ENCODE results near the gene C6orf120.

Gene C6orf120

DNA sequence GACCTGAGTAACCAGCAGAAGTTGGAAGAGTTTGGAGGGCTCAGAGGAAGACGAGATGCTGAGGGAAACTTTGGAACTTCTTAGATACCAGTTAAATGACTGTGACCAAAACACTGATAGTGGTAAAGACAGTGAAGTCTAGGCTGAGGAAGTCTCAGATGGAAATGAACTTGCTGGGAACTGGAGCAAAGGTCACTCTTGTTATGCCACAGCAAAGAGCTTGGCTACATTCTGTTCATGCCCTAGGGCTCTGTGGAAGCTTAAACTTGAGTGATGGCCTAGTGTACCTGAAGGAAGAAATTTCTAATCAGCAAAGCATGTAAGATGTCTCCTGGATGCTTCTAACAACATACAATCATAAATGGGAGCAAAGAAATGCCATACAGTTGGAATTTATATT lies 24.8 kb upstream of the C6orf120 start:
- DNase-seq (ENCODE audit: low read depth in 2 of 2): no peak
- H3K4me3 ChIP-seq (replicated peaks in 1 of 2; ENCODE audit: low read depth in 2 of 2, low read length in 2 of 2): no peak overlapping the region
- TF ChIP-seq, protein P1, sequence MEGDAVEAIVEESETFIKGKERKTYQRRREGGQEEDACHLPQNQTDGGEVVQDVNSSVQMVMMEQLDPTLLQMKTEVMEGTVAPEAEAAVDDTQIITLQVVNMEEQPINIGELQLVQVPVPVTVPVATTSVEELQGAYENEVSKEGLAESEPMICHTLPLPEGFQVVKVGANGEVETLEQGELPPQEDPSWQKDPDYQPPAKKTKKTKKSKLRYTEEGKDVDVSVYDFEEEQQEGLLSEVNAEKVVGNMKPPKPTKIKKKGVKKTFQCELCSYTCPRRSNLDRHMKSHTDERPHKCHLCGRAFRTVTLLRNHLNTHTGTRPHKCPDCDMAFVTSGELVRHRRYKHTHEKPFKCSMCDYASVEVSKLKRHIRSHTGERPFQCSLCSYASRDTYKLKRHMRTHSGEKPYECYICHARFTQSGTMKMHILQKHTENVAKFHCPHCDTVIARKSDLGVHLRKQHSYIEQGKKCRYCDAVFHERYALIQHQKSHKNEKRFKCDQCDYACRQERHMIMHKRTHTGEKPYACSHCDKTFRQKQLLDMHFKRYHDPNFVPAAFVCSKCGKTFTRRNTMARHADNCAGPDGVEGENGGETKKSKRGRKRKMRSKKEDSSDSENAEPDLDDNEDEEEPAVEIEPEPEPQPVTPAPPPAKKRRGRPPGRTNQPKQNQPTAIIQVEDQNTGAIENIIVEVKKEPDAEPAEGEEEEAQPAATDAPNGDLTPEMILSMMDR (IDR thresholded peaks at IDR 0.05; ENCODE audit: low read depth, low read length): no peak

DNA sequence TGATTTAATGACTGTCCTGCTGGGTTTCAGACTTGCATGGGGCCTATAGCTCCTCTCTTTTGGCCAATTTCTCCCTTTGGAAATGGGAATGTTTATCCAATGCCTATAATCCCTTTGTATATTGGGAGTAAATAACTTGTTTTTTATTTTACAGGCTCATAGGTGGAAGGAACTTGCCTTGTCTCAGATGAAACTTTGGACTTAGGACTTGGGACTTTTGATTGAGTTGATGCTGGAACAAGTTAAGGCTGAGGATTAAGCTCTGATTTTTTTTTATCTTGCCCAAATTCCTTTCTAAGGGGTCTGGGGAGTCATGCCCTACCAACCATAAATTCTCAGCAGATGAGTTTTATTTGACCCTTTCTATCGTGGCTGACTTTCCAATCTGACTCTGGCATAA lies 23.6 kb upstream of the C6orf120 start:
- H3K4me3 ChIP-seq (replicated peaks in 1 of 2; ENCODE audit: low read depth in 2 of 2, low read length in 2 of 2): no peak overlapping the region
- DNase-seq (ENCODE audit: low read depth in 2 of 2): no peak
- TF ChIP-seq, protein P1 (IDR thresholded peaks at IDR 0.05; ENCODE audit: low read depth, low read length): no peak

DNA sequence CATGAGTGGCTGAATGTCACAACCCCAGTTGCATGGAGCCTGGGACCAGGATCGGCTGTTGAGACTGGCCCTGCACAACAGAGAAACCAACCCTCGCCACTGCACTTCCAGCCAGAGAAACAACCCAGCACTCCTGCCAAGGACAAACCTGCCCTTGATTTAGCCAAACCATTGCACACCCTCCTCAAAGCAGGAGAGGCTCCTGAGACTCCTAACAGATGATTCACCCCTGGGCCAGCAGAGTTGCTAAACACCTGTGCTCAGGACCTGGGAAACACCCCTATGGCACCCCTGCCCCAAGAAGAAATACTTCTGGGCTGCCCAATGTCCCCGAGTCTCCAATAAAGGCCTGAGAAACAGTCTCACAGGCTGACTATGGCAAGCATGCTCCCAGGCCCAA lies 17.9 kb upstream of the C6orf120 start:
- no peak for DNase-seq (ENCODE audit: low read depth in 2 of 2)
- H3K4me3 ChIP-seq (replicated peaks in 1 of 2; ENCODE audit: low read depth in 2 of 2, low read length in 2 of 2): no peak overlapping the region
- TF ChIP-seq, protein P1 (IDR thresholded peaks at IDR 0.05; ENCODE audit: low read depth, low read length): no peak

DNA sequence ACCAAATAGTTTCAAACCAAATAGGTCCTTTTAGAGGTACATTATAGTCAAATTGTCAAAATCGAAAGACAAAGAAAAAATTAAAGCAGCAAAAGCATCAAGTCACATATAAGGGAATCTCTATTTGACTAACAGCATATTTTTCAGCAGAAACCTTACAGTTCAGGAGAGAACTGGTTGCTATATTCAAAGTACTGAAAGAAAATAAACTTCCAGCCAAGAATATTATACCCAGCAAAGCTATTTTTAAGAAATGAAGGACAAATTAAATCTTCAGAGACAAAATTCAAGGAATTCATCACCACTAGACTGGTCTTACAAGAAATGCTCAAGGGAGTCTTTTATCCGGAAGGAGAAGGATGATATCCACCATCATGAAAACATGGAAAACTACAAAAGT lies 16.1 kb upstream of the C6orf120 start:
- no peak overlapping the region for H3K4me3 ChIP-seq (replicated peaks in 1 of 2; ENCODE audit: low read depth in 2 of 2, low read length in 2 of 2)
- DNase-seq (ENCODE audit: low read depth in 2 of 2): no peak
- TF ChIP-seq, protein P1 (IDR thresholded peaks at IDR 0.05; ENCODE audit: low read depth, low read length): no peak

DNA sequence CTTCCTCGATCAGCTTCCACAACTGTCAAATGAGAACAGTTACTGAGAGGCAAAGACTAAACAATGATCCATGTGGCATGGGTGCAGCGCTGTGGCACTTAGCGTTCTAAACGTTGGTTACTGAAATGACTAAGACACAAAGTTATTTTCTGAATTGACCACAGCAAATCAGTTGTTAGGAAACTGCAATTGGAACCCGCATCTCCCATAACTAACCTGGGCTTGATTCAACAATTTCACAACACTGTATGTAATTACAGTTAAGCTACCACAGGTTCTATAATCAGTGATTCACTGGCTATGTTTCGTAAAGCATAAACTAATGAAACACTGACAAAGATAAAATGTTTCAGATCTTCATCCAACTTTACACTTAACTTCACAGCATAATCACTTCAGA lies 12.6 kb upstream of the C6orf120 start:
- DNase-seq (ENCODE audit: low read depth in 2 of 2): peak; percentile 65
- H3K4me3 ChIP-seq (replicated peaks in 1 of 2; ENCODE audit: low read depth in 2 of 2, low read length in 2 of 2): no peak overlapping the region
- TF ChIP-seq, protein P1 (IDR thresholded peaks at IDR 0.05; ENCODE audit: low read depth, low read length): no peak

DNA sequence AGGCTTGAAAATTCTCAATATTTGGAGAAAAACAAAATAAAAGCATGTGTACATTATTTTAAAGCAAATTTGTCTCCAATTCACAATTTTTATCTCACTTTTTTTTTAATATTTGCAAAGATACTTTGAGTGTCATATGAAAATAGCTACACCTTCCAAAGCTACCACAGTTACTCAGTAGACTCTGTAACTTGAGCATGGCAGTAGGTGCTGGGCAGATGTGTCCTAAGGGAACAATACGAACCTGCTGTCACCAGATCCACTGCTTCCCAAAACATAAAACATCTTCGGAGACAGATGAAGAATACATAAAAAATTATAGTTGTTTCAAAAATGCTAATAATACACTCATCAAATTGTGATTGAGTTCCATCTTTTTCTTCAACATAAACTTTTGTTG lies 10.7 kb upstream of the C6orf120 start:
- H3K4me3 ChIP-seq (replicated peaks in 1 of 2; ENCODE audit: low read depth in 2 of 2, low read length in 2 of 2): no peak overlapping the region
- TF ChIP-seq, protein P1 (IDR thresholded peaks at IDR 0.05; ENCODE audit: low read depth, low read length): no peak
- DNase-seq (ENCODE audit: low read depth in 2 of 2): no peak

DNA sequence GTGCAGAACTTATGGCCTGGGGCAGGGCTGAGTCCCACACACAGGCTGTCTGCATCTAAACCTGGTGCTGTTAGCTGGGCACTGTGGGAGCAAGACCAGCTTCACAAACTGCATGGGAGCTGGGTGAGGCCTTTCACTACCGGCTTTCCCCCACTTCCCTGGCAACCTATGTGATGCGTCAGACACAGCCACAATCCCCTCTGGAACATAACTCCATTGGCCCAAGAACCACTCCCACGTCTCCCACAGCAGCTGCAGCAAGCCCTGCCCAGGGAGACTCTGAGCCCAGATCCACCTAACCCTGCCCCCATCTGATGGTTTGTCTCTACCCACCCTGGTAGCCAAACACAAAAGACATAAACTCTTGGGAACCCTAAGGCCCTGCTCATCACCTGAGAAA lies 9.4 kb upstream of the C6orf120 start:
- DNase-seq (ENCODE audit: low read depth in 2 of 2): peak in 1 of 2 donors; percentile 51
- H3K4me3 ChIP-seq (replicated peaks in 1 of 2; ENCODE audit: low read depth in 2 of 2, low read length in 2 of 2): no peak overlapping the region
- TF ChIP-seq, protein P1 (IDR thresholded peaks at IDR 0.05; ENCODE audit: low read depth, low read length): no peak

Data from cardiac fibroblast (primary cell).